Gastroesophageal sphincter (tissue), 4 donors: ENCODE measurements around the gene SIN3A. TPM values are rescaled to one million over a fixed set of nuclear protein-coding genes. Genes with fewer than 3 reads are reported as not detected.

Source experiments
- ATAC-seq: fragments of 150-250 bp; one replicate; pipeline ENCODE4 v1.9.1; 2016; ENCODE audit warnings: mild to moderate bottlenecking, moderate library complexity
- H3K27ac ChIP-seq, 4 donors: fragments of 200-600 bp; sonication (generic) in 3 of 4; 1 replicate in 3 of 4; 2 replicates in 1 of 4; pipeline ENCODE4 v1.5.1; 2016 to 2019
- H3K27me3 ChIP-seq: fragments of 200-600 bp; sonication (generic); one replicate; pipeline ENCODE4 v1.5.1; 2019
- H3K36me3 ChIP-seq, 2 donors: fragments of 200-600 bp; sonication (generic); one replicate each; pipeline ENCODE4 v1.5.1; 2019; ENCODE audit warnings: control low read depth in 1 of 2
- H3K4me1 ChIP-seq, 3 donors: fragments of 200-600 bp; sonication (generic); 1 replicate in 2 of 3; 2 replicates in 1 of 3; pipeline ENCODE4 v1.5.1; 2016 to 2019; ENCODE audit warnings: control low read depth in 2 of 3
- H3K4me3 ChIP-seq, 2 donors: fragments of 200-600 bp; sonication (generic); one replicate each; pipeline ENCODE4 v1.5.1; 2019; ENCODE audit warnings: mild to moderate bottlenecking in 1 of 2, moderate library complexity in 1 of 2
- H3K9me3 ChIP-seq, 3 donors: fragments of 200-600 bp; sonication (generic); one replicate each; pipeline ENCODE4 v1.5.1; 2017 to 2019; ENCODE audit warnings: control low read depth in 2 of 3
- EP300 ChIP-seq: sonication (generic); formaldehyde crosslinking; IDR thresholded peaks from one replicate; pipeline ENCODE4 v1.6.1; 2017; ENCODE audit warnings: antibody characterized with exemption, mild to moderate bottlenecking
- POLR2A ChIP-seq, 2 donors: fragments of 450-650 bp; IDR thresholded peaks; one replicate each; pipeline ENCODE4 v1.6.1; 2017; ENCODE audit warnings: antibody characterized with exemption in 2 of 2, mild to moderate bottlenecking in 2 of 2, moderate library complexity in 1 of 2
- POLR2AphosphoS5 ChIP-seq: sonication (generic); formaldehyde crosslinking; IDR thresholded peaks from one replicate; pipeline ENCODE4 v1.6.1; 2017; ENCODE audit warnings: antibody characterized with exemption
- WGBS, 2 donors: methylation state at CpG; one replicate each; pipeline ENCODE4 v1.1.5; 2018; ENCODE audit warnings: low coverage in 1 of 2; 5-methylcytosine and 5-hydroxymethylcytosine counted together
- total RNA-seq, 4 donors: library from RNA; depleted of rRNA; stranded (reverse); fragments of >200 nt; gene quantifications; one replicate each; pipeline ENCODE4 v1.1.0, GENCODE V29; 2016
- TF ChIP-seq, protein P1 (sequence below), 4 experiments: fragments of 200-600 bp in 2 of 4; fragments of 450-650 bp in 2 of 4; sonication (generic) in 1 of 4; IDR thresholded peaks; one replicate each; pipeline ENCODE4 v1.5.1; 2017 to 2019; ENCODE audit warnings: antibody characterized with exemption in 4 of 4, mild to moderate bottlenecking in 2 of 4, moderate library complexity in 2 of 4

SIN3A gene
- total RNA-seq, 4 donors from 2014 or later = 31.7 to 54.8 (median 35.8) TPM

GRCh38 chr15:75329571-75329970, 121.9 kb downstream of the SIN3A start:
- Histone ChIP-seq H3K4me3 (no peak overlapping the region), H3K27me3 (no peaks in the 10 kb centered on the region), H3K4me1 (no peaks in the 10 kb centered on the region), H3K36me3 (no peaks in the 10 kb centered on the region), H3K9me3 (no peaks in the 10 kb centered on the region), H3K27ac (no peak overlapping the region)
- TF ChIP-seq POLR2AphosphoS5 = no peak
- TF ChIP-seq POLR2A (IDR thresholded peaks at IDR 0.05) = no peak
- TF ChIP-seq EP300 = no peak
- TF ChIP-seq, protein P1, sequence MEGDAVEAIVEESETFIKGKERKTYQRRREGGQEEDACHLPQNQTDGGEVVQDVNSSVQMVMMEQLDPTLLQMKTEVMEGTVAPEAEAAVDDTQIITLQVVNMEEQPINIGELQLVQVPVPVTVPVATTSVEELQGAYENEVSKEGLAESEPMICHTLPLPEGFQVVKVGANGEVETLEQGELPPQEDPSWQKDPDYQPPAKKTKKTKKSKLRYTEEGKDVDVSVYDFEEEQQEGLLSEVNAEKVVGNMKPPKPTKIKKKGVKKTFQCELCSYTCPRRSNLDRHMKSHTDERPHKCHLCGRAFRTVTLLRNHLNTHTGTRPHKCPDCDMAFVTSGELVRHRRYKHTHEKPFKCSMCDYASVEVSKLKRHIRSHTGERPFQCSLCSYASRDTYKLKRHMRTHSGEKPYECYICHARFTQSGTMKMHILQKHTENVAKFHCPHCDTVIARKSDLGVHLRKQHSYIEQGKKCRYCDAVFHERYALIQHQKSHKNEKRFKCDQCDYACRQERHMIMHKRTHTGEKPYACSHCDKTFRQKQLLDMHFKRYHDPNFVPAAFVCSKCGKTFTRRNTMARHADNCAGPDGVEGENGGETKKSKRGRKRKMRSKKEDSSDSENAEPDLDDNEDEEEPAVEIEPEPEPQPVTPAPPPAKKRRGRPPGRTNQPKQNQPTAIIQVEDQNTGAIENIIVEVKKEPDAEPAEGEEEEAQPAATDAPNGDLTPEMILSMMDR (IDR thresholded peaks at IDR 0.05) = no peak
- ATAC-seq = no peak
- 83 to 100% methylated on average over 1 of the region's 2 CpGs for WGBS, 2 donors

GRCh38 chr15:75328493-75329314, 122.8 kb downstream of the SIN3A start:
- no peaks in the 10 kb centered on the region for H3K27me3 ChIP-seq

GRCh38 chr15:75327491-75327890, 124.0 kb downstream of the SIN3A start:
- no peaks in the 10 kb centered on the region for H3K4me1 ChIP-seq
- 40% methylated on average over 1 of the region's 3 CpGs; no CpG with 5 or more reads in 1 of the 2 donors for WGBS, 2 donors

More at GRCh38 chr15:75328493-75329314, 122.8 kb downstream of the SIN3A start:
- no peak for TF ChIP-seq EP300
- TF ChIP-seq, protein P1 (IDR thresholded peaks at IDR 0.05) = no peak
- TF ChIP-seq POLR2AphosphoS5 = no peak
- no peak for TF ChIP-seq POLR2A (IDR thresholded peaks at IDR 0.05)
- Histone ChIP-seq H3K9me3 (no peaks in the 10 kb centered on the region), H3K4me3 (no peak overlapping the region), H3K27ac (no peak overlapping the region), H3K36me3 (no peaks in the 10 kb centered on the region), H3K4me1 (no peaks in the 10 kb centered on the region)
- no peak for ATAC-seq
- 46 to 83% methylated on average over 3 of the region's 10 CpGs for WGBS, 2 donors

GRCh38 chr15:75327005-75327404, 124.5 kb downstream of the SIN3A start:
- 84 to 100% methylated on average over 1 to 2 of the region's 4 CpGs for WGBS, 2 donors
- ATAC-seq = no peak
- no peak for TF ChIP-seq POLR2A (IDR thresholded peaks at IDR 0.05)
- TF ChIP-seq EP300 = no peak
- TF ChIP-seq, protein P1 (IDR thresholded peaks at IDR 0.05) = no peak
- TF ChIP-seq POLR2AphosphoS5 = no peak

More at GRCh38 chr15:75327491-75327890, 124.0 kb downstream of the SIN3A start:
- no peaks in the 10 kb centered on the region for H3K27me3 ChIP-seq
- H3K27ac ChIP-seq = no peak overlapping the region
- ATAC-seq = no peak
- H3K36me3 ChIP-seq = no peaks in the 10 kb centered on the region
- H3K9me3 ChIP-seq = no peaks in the 10 kb centered on the region
- H3K4me3 ChIP-seq = no peak overlapping the region
- TF ChIP-seq POLR2AphosphoS5 (no peak), POLR2A (IDR thresholded peaks at IDR 0.05) (no peak), EP300 (no peak)
- TF ChIP-seq, protein P1 (IDR thresholded peaks at IDR 0.05) = no peak

GRCh38 chr15:75325922-75326321, 125.6 kb downstream of the SIN3A start:
- no peak overlapping the region for H3K4me3 ChIP-seq
- no peaks in the 10 kb centered on the region for H3K4me1 ChIP-seq
- TF ChIP-seq POLR2A (IDR thresholded peaks at IDR 0.05) (no peak), EP300 (no peak), POLR2AphosphoS5 (no peak)
- TF ChIP-seq, protein P1 (IDR thresholded peaks at IDR 0.05) = no peak
- ATAC-seq = no peak
- 95 to 100% methylated on average over 3 to 4 of the region's 4 CpGs for WGBS, 2 donors
- no peak overlapping the region for H3K27ac ChIP-seq
- no peaks in the 10 kb centered on the region for H3K36me3 ChIP-seq
- H3K9me3 ChIP-seq = no peaks in the 10 kb centered on the region
- no peaks in the 10 kb centered on the region for H3K27me3 ChIP-seq

More at GRCh38 chr15:75327005-75327404, 124.5 kb downstream of the SIN3A start:
- H3K36me3 ChIP-seq = no peaks in the 10 kb centered on the region
- no peak overlapping the region for H3K4me3 ChIP-seq
- H3K4me1 ChIP-seq = no peaks in the 10 kb centered on the region
- no peaks in the 10 kb centered on the region for H3K9me3 ChIP-seq
- H3K27ac ChIP-seq = no peak overlapping the region
- no peaks in the 10 kb centered on the region for H3K27me3 ChIP-seq
